Measurements from ENCODE around the gene MCTP2.

MCTP2 gene, protein sequence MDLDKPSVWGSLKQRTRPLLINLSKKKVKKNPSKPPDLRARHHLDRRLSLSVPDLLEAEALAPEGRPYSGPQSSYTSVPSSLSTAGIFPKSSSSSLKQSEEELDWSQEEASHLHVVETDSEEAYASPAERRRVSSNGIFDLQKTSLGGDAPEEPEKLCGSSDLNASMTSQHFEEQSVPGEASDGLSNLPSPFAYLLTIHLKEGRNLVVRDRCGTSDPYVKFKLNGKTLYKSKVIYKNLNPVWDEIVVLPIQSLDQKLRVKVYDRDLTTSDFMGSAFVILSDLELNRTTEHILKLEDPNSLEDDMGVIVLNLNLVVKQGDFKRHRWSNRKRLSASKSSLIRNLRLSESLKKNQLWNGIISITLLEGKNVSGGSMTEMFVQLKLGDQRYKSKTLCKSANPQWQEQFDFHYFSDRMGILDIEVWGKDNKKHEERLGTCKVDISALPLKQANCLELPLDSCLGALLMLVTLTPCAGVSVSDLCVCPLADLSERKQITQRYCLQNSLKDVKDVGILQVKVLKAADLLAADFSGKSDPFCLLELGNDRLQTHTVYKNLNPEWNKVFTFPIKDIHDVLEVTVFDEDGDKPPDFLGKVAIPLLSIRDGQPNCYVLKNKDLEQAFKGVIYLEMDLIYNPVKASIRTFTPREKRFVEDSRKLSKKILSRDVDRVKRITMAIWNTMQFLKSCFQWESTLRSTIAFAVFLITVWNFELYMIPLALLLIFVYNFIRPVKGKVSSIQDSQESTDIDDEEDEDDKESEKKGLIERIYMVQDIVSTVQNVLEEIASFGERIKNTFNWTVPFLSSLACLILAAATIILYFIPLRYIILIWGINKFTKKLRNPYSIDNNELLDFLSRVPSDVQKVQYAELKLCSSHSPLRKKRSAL

DNA sequence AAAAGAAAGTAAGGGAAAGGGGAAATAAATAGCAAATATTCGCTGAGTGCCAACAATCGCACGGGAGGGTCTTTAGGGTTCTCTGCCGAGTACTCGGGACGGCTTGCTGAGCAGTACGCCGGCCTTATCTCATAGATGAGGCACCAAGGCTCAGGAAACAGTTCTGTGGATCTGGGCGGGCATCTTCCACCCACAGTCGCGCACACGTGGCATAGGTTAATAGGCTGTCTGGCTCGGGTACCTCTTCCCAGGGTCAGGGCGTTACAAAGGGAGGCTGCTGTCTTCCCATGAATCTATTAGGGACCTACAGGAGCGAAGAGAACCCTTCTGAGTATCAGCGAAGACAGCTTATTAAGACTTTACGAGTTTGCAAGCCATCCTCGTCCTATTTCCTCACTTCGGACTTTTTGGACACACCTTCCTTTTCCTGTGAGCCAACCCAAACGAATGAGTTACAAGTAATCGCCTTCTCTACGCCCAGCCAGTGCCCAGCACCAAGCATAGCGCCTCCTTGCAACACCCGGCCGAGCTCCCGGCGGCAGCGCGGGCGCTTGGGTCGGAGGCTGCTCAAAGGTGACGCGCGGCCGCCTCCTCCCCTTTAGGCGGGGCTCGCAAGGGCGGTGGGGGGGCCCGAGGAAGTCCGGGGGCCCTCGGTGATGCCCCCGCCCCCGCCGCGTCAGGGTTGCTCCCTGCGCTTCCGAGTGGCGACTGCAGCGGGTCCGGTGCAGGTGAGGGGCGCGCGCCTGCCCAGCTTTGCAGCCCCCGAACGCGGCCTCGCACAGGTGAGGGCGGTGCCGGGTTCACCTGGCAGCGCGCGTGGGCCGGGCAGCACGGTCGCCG is at the start of gene MCTP2:
Gene MCTP2 (plus strand): TSS at position 679 of the 840 bp plus-strand sequence. CDS start 66,705 bp downstream, outside the sequence.
- no peak for DNase-seq

DNA sequence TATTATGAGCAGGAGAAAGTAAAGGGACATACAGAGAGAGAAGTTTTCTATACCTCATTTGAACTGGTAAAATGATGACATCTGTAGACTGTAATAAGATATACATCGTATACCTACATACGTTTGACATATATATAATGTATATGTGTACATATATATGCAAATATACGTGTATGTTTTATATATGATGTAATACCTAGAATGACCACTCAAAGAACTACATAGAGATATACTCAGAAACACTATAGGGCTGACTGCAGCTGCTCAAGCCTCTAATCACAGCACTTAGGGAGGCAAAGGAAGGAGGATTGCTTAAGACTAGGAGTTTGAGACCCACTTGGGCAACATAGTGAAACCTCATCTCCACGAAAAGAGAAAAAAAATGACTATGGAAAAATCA is 48.5 kb upstream of the MCTP2 start:
- no peak for DNase-seq

DNA sequence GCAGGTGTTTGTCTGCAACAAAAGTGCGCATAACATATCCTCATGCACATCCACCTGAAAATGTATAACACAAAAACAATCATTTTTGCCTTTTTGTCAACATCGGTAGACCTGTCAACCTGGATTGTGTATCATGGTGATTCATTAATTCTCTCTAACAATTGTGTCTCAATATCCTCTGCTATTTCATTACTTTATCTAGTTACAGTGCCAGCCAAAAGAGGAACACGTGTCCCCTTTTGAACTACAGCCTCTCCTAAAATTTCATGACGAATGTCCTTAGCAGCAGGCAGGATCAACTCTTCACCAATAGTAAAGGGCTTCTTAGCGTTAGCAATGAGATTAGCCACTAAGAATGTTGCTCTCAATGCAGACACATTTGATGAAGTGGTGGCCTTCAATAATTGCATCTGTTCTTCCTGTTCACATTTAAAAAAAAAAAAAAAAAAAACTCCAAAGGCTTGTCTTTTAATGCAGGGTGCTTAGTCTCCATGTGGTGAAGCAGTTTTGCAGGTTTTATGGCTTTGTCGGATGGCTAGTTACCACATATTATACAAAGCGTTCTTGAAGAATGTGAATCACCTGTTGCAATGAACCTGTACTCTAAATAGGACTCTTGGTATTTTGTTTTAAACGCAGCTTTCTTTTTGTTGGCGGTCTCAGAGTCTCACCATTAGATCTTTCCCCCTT is 45.7 kb upstream of the MCTP2 start:
- DNase-seq, result no peak

DNA sequence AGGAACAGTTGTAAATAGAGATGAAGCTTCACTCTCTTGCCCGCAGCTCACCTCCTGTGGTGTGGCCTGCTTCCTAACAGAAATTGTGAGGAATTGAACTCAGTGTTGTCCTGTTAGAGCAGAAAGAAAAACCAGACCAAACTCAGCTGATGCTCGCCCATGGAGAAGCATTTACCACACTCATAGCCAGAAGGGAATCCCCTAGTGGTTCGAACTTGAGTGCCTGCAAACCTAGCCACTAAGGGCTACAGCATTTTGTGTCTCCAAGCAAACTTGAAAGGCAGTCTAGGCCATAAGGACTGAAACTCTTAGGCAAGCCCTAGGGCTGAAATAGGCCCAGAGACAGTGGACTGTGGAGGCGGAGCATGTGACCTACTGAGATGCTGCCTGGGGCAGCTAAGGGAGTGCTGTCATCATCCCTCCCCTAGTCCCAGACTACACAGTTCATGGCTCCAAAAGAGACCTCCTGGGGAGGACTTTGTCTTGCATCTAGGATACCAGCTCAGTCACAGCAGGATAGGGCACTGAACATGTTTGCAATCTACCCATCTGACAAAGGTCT is 44.5 kb upstream of the MCTP2 start:
- DNase-seq, result no peak

DNA sequence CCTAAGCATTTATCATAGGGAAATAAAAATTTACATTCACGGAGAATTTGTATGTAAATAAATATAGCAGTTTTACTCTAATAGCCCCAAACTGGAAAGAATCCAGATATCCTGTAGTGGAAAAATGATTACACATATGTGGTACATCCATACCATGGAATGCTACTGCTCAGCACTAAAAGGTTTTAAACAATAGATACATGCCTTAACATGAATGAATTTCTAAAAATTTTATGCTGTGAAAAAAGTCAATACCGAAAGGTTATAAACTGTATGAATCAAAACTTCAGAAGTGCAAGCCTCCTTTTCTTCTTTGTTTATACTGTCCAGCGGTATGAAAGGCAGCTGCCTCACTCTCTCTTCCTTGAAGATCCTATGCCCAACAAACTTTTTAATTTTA is 37.5 kb upstream of the MCTP2 start:
- DNase-seq, result no peak

DNA sequence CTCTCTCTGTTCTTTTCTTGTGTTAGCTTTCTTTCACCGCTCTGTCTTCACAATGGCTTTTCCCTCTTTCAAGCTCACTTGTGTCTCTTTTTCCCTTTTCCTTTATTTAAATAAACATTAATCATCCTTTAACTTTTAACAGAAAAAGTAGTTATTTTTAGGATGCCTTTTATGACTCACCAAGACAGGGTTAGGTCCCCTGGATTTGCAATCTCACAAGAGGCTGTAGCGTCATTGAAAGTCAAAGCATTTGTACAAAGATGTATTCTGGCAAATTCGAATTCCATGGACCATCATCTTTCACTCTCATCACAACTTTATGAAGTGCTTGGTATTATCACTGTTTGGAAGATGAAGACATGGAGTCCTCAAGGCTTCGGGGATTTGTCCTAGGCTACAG is 34.8 kb upstream of the MCTP2 start:
- no peak for DNase-seq

DNA sequence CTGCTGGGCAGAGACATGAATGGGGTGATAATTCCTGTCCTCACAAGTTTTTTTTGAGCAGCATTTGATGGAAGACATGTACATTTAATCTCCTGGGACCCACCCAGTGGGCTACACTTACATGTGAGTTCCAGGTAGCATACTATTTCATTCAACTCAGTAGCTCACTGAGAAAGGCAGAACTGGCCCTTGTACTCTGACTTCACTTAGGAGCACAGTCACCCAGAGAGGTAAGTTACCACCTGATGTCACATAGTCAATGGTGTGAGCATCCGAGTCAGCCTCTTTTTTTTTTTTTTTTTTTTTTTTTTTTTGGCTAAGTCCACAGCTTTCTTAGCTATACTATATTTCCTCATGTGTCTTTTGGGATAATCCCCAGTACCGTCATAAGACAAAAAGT is 32.7 kb upstream of the MCTP2 start:
- DNase-seq, result no peak

DNA sequence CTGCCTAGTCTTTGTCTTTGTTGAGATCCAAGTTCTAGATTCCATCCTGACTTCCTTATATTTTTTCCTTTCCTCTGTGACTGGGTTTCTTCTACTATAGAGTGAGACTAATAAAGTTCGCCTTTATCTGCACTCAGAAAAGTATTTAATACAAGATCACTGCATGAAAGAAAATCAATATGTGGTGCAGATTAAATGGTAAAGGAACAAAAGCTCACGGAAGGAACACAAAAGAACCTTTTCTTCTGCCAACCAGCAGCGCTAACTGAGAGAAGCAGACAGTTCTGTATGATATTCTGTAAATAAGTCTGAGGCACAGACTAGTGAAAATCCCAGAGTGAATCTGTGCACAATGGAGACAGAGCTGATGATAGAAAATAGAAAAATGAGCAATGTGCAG is 31.6 kb upstream of the MCTP2 start:
- DNase-seq, result no peak

DNA sequence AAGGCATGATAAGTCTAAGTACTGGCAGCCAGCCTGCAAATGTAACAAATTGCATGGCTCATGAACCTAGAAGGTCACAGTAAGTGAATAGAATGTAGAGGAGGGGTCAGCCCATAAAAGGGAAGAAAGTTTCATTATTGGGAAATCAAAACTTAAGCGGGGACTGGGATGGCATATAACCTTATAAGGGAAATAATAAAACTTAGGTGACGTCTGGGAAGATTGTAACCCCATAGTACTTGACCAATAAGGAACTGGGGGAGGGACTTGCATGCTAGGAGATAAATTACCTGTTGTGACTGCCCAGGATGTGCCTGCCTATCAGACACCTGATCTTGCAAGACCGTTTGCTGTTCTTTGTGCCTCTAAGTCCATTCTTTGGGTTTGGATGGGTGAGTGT is 28.1 kb upstream of the MCTP2 start:
- no peak for DNase-seq

DNA sequence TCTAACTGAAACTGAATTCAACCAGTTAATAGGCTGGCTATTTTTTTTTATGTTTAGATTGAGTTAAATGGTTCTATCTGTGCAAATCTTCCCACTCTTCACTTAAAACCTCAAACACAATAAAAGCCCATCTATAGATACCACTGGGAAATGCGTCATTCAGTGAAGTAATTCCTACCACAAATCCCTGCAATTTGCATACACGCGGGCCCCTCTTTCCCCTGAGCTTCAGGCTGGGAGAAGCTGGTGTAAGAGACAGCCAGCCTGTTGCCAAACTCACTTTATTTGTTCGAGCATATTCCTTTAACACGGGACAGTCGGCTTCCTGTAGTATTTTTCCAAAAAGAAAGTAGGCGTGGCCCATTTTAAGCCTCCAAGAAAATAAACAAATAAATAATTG is 26.0 kb upstream of the MCTP2 start:
- no peak for DNase-seq

DNA sequence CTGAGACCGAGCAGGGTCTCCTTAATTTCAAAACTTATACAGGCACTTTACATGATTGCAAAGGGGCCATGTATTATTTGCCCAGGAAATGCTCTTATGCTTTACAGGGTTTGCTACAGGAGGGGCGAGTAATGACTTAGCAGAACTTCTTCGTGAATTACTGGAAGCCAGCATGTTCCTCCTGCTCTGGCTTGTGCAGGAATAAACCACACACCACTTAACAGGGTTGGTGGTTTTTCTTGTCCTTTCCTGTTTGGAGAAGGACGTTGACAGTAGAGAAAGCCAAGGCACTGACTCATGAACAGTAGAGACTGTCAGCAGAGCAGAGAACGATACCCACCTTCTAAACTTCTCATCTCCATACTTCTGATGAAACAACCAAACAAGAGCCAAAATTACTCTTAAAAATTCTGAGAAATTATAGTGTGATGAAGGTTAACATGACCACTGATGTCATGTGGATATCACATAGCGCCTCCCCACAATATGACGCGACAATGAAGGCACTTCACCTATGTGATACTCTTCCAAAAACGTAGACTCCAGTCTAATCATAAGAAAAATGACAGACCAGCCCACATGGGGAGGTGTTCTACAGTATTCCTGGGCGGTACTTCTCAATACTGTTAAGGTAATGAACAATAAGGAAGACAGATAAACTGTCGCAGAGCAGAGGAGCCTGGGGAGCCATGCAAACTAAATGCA is 24.7 kb upstream of the MCTP2 start:
- DNase-seq, result no peak

DNA sequence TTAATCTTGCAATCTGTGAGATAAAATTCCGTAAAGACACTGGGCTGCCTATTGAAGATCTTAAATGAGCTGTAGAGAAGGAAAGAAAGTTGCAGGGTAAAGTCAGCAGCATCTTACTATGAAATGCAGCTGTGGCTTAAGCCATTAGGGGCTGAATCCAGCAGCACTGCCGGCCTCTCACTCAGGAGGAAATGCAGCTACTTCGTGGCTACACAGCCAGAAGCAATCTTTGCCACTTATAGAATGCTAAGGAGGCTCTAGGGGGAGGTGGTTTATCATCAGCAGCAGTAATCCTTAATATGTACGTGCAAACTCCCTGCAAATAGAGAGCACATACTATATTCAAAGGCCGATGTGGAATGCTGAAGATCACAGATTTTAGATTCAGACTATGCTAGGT is 19.1 kb upstream of the MCTP2 start:
- no peak for DNase-seq

DNA sequence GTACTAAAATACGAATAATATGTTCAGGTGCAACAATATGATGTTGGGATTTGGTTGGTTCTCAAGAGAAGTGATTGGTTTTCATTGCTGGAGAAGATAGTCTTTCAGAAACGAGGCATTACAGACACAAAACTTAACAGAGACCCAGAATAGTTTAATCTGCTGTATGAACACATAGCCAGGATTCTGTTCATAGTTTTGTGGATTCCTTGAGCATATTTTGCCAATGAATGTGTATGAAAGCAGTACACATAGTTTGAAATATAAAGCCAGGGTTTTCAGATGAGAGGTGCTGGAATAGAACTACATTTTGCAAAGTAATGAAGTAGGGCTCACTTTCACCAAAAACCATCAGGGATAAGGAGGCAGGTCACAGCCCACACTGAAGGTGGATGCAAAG is 5.7 kb upstream of the MCTP2 start:
- DNase-seq, result no peak

DNA sequence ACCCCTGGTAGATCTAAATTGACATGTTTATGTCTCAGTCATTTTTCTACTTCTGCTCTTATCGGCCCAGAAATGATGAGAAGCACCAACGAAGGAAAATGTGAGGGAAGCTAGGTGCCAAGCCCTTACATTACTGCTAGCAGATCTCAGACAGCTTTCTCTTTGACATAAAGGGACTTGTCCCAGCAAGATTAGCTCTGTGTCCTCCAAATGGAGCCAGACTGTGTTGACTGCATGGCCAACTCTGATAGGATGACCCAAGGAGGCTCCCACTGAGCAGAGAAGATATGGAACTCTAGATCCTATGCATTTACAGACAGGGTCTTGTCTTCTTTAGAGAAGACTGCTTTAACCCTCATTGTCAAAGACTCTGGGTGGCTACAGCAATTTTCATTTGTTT is 2.8 kb upstream of the MCTP2 start:
- no peak for DNase-seq

DNA sequence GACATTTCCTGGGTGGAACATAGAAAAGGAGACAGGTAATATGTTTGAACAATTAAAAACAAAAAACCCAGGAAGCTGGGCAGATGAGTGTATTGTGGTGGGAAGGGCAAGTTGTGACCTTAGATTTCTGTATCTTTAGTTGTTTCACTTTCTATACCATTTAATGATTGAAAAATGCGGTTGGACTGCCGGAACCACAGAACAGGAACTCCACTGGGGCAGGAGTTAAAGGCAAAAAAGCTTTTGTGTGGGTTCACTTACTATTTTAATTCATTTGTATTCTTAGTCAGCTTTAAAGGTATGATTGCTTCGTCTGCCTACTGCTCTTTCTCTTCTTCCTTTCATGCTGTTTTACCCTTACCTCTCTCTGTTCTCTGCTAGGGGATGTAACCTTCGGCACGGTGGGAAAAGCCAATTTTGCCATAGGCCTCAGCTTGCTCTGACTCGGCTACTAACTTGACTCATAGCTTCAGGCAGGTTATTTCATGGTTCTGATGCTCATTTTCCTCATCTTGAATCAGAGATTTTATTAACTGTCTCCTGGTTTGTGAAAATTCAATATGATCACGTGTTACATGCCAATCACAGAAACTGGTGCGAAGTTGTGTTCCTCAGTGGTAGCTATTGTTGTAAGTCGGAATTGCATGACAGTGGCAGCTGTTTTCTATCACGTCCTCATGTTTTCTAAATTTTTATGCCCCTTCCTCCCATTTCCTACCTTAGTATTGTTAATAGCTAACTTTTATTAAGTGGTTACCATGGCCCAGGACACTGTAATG is 1.6 kb upstream of the MCTP2 start:
- DNase-seq, result no peak

DNA sequence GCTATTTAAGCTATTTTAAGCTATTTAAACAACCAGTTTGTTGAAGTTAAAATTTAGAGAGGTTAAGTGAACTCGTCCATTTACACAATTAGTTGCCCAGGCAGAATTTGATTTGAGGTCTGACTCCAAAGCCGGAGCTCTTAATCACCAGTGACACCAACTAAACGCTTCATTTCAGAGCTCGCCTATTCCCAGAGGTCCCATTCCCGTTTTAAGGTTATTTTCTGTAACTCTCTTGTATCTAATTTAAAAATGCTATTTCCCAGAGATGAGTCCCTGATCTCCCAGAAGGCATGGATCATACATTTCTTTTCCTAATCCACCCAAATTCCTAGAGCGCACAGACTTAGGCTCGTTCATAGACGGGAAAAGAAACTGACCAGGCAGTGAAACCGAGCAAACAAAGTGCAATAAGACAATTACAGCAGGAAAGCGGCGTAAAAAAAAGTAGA is 904 bp upstream of the MCTP2 start:
- DNase-seq, result no peak

DNA sequence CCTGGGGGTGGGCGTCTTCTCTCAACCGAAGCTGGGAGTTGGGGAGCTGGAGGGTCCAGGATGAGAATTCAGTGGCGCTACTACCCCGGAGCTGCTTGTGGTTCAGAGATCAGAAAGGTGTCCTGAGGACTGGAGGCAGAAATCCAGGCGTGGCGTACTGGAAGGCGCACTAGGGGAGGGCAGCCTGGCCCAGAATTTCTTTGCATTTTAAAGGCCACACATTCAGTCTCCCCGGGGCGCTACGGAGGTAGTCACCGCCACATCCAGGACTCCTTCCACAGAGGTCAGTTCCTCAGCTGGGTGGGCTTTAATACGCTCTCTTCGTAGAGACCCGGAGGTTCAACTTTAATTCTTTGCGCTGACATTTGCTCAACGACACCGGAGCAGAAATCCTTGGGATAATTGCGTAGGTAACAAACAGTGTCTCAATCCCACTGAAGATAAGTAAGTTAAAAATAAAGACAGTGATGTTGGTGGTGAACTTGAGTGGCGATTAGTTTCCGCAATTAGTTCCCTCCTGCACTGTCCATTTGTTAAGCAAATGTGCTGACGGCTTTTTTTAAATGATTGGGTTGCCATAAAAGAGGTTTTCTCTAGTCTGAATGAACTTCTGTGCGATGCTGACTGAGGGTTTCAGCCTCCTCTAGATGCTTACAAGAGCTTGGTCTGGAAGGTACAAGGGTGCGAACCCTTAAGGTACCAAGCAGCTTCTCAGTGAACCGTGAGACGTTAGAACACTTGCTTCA is 535 bp downstream of the MCTP2 start:
- DNase-seq, result no peak

DNA sequence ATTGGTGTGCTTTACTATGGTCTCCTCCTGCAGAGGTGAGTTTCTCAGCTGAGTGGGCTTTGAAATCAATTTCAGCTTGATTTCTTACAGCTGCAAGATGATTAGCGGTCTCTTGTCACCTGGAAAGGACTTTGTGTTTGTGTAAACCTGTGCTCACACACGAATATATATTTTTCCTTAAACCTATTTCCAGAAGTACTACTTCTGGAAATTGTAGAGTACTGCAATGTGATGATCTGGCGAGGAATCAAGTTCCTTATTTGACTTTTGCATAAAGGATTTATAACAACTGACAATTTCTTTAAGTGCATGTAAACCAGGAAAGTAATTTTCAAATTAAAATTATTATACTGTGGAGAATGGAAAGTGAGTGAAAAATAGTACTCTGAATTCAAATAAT is 2.1 kb downstream of the MCTP2 start:
- DNase-seq, result no peak

DNA sequence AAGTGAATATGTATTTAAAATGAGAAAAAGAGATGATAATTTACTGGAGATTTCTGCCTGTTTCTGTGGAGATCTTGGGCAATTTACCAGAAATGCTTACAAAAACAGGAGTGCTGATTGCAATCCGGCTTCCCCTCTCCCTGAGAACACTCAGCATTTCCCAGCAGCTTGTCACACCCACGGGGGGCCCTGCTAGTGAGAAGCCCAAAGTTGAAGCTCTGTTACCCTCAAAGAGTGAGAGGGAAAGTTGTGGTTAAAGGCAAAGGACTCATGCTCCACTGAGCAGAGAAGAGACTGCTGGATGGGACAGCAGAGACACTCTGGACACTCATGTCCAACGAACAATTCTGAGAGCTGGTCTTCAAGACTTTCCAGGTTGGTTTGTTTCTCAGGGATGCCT is 2.9 kb downstream of the MCTP2 start:
- DNase-seq, result no peak

DNA sequence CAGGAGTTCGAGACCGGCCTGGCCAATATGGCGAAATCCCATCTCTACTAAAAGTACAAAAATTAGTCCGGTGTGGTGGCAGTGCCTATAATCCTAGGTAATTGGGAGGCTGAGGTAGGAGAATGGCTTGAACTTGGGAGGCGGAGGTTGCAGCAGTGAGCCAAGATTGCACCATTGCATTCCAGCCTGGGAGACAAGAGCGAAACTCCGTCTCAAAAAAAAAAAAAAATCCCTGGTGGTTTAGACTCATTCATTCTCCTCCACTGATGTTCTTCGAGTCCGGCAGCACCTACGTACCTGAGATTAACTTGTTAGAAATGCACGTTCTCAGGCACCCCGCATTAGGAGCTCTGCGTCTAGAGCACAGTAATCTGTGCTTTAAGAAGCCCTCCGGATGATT is 3.7 kb downstream of the MCTP2 start:
- DNase-seq, result no peak

All from DMS79 (cell line).